HG03354 (cell line): Measurements from ENCODE around the gene JMJD6.
"Not testable (repeated sequence)": the region's sequence is repeated elsewhere in the genome, so short reads cannot be mapped to it uniquely, and the experiment has no call there.

Source experiments
- ATAC-seq: cut with Tn5 transposase; IDR thresholded peaks from one replicate; pipeline ENCODE4 v1.9.1; 2021; ENCODE audit warnings: mild to moderate bottlenecking; ENCODE audit not compliant: unreplicated experiment, poor library complexity, severe bottlenecking

The JMJD6 gene

DNA sequence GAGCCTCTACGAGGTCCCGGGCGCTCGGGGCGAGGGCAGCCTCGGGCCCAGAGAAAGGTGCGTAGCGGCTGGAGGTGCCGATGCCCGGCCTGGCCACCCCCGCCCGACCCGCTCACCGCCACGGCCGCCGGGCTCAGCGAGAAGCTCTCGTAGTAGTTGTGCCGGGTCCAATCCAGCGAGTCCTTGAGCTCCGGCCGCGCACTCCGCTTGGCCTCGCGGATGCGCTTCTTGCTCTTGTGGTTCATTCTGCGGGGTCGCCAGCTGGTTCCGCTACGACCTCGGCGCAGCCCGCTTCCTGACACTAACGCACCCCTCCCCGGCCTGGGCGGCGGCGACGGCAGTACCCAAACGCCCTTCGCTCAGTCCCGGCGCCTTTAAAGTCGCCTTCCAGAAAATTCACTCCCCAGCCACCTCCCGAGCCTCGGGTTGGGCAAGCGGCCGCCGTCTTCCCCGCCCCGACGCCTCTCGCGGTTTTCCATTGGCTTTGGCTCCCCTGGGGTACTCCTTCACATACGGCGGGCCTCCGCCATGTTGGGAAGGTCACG, at the start of gene JMJD6:
TSS of gene JMJD6 (minus strand) at position 376 of the 545 bp plus-strand sequence. CDS start at position 245, 131 bp downstream.
- peak; percentile 69 for ATAC-seq

DNA sequence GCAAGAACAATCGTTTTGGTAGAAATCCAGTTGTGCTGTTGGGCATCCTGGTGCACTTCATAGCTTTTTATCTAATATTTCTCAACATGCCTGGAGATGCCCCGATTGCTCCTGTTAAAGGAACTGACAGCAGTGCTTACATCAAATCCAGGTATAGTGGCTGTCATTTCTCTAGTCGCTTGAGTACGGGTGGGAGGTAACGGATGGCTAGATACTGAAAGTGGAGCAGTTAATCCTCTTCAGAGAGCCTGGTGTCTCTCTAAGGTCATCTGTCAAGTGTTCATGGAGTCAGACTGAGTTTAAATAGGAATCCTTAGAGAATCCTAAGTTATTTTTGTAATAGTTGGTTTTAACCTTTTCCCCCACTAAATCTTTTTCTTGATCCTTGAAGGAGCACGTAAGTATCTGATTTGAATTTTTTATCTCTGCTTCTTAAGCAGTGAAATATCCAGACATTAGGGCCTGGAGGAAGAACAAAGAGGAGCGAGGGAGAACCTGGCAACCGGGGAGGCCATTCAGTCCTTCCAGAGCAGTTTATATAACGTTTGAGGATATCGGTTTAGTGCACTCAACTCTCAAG, 48.7 kb upstream of the JMJD6 start:
- no peak for ATAC-seq

DNA sequence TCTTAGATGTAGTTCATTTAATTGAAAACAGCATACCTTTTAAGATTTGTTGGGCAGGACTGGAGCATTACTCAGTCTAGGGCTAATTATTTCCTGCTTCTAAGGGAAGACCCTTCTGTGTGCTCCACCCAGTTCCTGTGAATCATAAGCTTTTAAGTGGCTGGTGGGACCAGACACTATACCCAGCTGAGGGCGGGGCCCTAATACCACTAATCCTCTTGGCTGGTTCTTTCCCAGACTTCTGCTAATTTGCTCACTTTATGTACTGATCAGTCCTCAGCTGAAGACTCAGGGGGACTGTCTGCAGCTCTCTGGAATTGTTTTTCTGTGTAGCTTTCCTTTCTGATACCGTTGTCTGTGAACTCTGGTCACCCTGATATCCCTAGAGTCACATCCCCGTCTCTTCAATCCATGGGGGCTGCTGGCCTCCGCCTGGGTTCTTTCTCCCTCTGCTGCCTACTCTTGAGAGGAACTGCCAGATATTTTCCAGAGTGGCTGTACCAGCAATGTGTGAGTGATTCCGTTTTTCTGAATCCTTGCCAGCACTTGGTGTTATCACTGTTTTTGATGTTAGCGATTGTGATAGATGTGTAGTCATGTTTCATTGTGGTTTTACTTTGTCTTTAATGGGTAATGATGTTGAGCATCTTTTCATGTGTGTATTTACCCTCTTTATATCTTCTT, 46.6 kb upstream of the JMJD6 start:
- no peak for ATAC-seq

DNA sequence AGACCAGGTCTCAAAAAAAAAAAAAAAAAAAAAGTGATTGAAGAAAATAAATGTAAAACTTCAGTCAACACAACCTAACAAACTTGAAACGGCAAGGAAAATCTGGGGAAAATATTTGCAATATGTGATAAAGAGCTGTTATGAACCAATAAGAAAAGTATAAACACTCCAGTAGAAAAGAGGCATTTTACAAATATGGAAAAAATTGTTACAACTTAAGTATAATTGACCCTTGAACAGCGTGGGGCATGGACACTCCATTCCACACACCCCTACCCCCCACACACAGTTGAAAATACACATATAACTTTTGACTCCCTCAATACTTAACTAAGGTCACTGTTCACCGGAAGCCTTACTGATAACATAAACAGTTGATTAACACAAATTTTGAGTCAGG, 32.2 kb upstream of the JMJD6 start:
- no peak for ATAC-seq

DNA sequence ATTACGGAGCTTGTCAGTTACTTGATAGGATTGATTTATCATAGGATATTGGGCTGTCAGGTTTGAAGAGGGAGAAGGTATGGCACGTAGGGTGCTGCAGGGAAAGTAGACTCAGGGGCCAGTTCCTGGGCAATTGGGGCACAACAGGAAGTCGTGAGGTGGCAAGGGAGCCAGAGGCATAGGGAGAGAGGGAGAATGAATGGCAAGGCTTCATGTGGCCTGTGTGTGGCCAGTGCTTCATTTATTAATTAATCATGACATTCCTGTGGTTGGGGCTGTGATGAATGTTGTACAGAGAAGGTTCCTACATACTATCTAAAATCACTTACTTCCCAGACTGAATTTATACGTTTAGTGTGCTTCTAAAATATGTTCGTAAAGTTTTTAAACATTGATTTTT, 30.9 kb upstream of the JMJD6 start:
- no peak for ATAC-seq

DNA sequence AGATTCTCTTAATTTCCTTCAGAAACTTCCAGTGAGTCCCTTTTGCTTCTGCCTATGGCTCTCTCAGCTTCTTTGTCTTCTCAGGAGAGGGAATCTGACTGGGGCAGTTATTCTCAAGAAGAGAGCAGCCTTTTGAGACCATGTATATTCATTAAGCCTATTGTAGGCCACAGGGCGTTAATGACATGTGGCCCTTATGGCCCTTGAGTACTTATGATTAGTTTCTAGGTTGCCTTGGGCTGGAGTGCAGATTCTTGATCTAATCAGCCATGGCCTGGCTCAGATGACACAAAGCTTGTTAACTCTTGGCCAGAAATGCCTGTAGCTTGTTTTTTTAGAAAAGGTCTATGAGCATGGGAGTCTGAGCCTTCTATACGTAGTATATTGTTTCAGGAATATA, 28.9 kb upstream of the JMJD6 start:
- no peak for ATAC-seq

DNA sequence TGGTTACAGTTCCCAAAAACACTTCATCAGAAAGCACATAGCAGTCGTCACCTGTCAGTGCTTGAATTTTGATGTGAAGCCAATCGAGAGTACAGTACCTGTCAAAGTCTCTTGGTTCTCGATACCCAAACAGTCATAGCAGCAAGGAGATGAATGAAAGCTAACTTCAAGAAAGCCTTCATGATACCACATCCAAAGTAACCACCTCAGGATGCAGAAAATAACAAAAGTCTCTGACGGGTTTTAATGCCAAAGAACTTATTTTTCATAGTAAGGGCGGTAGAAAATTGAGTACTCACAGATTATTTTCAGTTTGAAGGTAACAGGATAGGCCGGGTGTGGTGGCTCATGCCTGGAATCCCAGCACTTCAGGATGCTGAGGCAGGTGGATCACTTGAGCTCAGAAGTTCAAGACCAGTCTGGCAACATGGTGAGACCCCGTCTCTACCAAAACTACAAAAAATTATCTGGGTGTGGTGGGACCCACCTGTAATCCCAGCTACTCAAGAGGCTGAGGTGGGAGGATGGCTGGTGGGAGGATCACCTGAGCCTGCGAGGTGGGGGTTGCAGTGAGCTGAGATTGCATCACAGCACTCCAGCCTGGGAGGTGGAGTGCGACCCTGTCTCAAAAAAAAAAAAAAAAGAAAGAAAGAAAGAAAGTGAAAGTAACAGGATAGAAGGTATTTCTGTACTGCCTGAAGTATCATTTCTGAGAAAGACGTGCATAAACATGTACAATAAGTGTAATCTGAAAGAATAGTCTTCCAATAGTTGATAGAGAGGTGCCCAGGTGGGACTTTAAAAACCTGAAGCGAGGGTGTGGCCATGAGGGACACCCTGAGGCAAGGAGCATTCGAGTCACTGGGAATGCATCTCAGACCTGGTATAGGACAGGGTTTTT, 26.9 kb upstream of the JMJD6 start:
- no peak for ATAC-seq

DNA sequence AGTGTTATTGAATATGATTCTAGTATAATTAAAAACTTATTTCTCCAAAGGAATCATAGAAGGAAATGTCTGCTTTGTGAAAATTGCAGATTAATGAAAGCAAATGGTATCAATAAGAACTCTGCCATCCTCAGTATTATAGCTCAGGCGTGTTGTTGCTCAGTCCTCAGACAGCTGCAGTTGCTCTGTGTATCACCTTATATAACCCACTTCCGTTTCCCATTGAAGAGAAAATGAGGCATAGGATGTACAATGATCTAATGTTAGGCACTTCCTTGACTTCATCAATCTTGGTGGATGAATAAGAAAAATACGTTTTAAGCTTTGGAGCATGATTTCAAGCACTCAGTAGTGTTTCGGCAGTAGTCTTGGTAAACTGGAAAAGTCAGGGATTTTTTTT, 25.6 kb upstream of the JMJD6 start:
- no peak for ATAC-seq

DNA sequence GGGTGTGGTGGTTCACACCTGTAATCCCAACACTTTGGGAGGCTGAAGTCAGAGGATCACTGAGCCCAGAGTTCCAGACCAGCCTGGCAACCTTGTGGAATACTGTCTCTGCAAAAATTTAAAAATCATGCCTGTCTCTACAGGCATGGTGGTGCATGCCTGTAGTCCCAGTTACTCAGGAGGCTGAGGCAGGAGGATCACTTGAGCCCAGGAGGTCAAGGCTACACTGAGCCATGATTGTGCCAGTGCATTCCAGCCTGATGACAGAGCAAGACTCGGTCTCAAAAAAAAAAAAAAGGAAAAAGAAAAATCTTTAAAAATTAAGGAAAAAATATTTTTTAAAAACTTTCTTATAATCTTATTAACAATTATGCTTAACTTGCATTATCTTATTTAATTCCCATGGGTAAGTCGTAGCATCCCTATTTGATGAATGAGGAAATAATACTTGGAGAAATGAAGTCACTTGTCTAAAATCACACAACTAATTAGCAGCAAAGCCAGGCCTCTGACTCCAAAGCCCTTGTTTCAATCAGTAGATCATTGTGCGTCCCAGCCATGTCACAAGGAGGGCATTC, 25.1 kb upstream of the JMJD6 start:
- ATAC-seq, result no peak

DNA sequence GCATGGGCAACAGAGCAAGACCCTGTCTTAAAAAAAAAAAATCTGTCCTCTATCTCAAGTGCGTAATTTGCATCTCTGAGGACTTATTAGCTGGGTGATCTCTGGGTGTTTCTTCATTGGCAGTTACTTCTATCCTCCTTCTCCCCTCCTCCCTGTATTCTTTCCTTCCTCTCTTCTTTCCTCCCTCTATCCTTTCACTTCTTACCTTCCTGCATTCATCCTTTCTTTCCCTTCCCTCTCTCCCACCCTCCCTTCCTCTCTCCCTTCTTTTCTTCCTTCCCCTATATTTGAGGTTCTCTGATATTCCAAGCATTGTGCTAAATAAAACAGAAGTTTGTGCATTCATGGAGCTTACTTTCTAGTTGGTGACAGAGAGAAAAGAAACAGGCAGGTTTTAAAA, 22.3 kb upstream of the JMJD6 start:
- no peak for ATAC-seq

DNA sequence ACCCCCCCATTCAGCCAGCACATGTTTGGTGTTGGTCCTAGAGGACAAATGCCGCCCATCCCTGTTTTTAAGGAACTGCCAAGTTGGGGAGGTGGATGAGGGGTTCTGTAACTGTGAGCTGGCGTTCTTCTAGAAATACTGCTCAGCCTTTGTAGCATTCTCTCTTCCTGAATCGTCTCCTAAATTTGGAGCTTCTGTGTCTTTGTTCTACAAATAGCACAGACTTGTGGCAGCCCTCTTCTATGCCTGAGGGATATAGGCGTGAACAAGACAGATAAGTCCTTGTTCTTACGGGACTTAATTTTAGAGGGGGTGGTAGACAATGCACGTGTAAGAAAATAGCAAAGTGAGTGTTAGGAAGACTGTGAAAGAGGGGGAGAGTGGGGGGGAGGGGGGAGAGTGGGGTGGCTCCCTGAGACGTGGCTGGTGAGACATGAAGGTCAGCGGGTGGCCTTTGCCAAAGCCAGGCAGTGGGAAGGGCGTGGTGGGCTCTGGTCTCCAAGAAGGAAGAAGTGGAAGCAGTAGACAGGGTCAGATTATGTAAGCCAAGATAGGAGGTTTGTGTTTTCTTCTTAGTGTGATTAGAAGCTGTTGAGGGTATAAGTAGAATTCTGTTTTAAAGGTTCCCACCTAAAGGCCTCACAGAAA, 21.4 kb upstream of the JMJD6 start:
- no peak for ATAC-seq

DNA sequence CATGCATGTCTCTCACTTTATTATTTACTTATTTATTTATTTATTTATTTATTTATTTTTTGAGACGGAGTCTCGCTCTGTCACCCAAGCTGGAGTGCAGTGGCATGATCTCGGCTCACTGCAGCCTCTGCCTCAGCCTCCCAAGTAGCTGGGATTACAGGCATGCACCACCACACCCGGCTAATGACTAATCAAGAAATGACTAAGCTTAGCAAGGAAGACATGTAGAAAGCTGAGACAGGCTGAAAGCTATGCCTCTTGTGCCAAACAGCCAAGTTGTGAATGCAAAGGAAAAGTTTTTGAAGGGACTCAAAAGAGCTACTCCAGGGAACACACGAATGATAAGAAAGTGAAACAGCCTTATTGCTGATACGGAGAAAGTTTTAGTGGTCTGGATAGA, 19.4 kb upstream of the JMJD6 start:
- ATAC-seq, result not testable (repeated sequence)

DNA sequence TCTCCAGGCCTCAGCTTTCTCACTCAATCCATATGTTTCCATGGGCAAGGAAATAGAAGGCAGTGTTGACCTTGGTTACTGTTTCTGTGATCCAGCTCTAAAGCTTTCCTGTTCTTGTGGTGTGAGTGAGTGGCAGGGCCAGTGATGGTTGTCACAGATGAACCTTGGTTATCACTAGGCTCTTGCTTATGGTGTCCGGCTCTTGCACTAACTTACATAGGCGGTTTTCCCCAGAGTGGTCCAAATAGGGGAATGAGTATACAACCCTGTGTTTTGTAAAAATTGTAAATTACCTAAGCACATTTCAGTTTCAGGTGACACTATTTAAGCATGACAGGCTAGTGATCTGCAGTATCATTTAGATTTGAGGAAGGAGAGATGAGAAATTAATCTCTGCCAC, 18.3 kb upstream of the JMJD6 start:
- ATAC-seq, result no peak

DNA sequence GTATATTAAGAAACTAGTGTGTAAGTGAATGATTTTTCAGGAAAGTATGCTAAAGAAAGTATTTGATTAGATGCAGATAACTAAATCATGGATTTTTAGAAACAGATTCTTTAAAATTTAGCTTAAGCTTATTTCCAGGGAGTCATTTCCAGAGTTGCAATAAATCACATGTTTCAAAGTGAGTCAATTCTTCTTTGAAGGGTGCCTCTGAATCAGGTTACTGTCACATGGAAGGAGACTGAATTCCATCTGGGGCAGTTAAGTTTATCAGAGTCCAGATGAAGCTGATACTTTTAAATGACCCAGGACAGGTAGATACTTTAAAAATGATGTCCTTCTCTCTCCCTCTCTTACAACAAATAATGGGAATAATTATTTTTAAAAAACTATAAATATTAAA, 16.6 kb upstream of the JMJD6 start:
- no peak for ATAC-seq

DNA sequence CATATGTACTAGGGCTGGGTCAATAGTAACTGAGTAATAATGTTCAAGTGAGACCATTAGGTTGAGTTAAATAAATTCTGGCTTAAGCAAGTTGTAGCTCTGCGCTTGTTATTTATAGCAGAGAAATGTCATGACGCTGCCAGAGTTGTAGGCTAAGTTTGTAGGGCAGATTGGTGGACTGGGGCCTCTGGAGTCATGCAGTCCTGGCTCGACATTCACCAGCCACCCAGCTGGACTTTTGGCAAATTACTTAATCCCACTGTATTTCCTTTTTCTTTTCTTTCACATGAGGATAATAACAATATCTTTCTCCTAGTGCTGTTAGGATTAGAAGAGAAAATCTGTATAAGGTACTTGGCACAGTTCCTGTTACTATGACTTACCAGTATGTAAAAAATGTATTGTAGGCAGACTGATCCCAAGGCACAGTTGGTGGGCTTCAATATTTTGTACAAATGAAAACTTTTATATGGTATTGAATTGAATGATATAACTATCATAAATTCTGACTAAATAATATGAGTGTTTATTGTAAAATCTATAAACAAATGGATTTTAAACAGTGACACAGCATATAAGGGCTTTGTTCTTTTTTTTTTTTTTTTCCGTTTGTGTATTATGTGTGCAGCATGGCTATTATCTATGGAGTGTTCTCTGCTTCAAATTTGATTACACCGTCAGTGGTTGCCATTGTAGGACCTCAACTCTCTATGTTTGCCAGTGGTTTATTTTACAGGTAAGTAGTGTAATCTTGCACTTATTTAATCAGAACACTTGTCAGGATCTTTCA, 14.1 kb upstream of the JMJD6 start:
- ATAC-seq, result no peak

DNA sequence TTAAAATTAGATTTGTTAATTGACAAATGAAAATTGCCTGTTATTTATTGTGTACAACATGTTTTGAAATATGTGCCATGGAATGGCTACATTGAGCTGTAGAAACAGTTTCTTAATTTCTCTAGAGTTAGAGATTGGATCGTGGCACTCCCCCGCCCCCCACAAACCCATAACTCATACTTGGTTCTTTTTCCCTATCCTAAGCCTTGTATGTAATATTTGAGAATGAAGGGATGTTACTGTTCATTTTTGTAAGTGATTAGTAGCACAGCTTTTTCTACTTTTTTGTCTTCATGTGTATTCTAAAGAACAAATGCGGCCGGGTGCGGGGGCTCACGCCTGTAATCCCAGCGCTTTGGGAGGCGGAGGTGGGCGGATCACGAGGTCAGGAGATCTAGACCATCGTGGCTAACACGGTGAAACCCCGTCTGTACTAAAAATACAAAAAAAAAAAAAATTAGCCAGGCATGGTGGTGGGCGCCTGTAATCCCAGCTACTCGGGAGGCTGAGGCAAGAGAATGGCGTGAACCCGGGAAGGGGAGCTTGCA, 13.2 kb upstream of the JMJD6 start:
- ATAC-seq, result not testable (repeated sequence)

DNA sequence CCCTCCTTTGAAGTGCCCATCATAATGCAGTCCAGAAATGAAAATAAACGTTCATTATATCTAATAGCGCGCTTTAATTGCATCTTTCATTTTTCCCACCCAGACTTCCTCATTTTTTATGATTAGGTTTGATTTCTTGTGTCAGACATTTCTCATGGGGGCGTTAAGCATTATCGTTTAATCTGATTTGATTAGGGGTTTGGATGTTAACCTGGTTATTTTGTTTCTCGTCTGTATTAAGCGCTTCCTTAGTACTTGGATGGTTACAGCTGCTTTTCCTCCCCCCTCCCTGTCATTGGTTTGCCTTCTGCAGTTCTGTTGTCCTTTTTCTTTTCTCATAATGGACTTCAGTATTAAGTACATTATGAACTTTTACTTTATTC, 12.1 kb upstream of the JMJD6 start:
- ATAC-seq, result no peak

DNA sequence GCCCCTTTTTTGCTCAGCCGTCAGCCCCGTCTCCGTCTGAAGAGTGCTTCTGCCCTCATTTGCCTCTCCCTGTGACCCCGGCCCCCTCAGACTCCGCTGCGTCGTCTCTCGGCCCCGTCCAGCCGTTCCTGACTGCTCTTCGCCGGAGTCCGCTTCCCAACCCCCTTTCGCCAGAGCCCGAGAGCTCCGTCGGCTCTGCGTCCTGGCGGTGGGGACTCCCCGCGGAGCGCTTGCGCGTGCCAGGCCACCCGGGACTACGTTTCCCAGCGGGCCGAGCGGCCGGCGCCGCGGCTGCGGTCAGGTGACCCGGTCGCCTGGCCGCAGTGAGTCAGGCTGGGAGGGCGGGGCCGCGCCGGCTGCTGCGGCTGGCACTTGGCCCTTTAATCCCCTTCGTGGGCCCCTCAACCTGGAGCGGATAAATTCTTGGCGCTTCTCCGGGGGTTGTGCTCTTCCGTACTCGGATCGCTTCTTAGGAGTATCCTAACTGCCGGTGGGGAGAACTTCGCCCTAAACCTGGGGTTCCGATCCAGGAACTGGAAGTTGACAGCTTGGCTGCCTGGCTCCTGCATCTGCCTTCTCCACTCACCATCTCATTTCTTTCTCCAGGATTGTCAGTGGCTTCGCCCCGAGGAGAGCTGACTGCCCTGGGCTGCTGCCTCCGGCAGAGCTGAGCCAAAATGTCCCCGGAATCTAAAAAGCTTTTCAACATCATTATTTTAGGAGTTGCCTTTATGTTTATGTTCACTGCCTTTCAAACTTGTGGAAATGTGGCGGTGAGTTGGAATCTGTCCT, 11.5 kb upstream of the JMJD6 start, which contains the start of gene MFSD11:
TSS of gene MFSD11 (plus strand) at position 444 of the 792 bp plus-strand sequence. CDS start at position 678, 234 bp downstream.
- peak; percentile 63 for ATAC-seq
